ENCODE results near the gene PLEKHO2.

PLEKHO2 gene

DNA sequence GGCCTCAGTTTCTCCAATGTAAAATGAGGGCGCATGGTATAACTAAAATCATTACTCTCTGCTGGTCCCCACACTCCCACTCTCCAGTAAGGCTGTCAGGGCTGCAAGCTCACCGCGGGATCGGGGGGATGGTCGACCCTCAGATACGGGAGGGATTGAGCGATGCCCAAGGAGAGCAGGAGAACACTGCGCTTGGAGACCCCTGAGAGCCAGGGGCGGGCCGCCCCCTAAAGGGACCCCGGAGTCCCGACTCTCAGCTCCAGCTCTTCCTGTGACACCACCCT, 713 bp upstream of the PLEKHO2 start:
- peak overlapping the region; percentile 95 for H2AFZ ChIP-seq (ENCODE audit: low read depth, low read length)
- no peaks in the 10 kb centered on the region for H3K36me3 ChIP-seq (ENCODE audit: insufficient read depth, low read length)
- H3K4me3 ChIP-seq (ENCODE audit: low read length), result peak overlapping the region; percentile 67
- H3K27me3 ChIP-seq (ENCODE audit: insufficient read depth, low read length), result no peaks in the 10 kb centered on the region
- peaks cover 21% of the 10 kb centered on the region for H3K4me1 ChIP-seq (ENCODE audit: insufficient read depth, low read length)
- no peaks in the 10 kb centered on the region for H3K9me3 ChIP-seq (ENCODE audit: low read length)

DNA sequence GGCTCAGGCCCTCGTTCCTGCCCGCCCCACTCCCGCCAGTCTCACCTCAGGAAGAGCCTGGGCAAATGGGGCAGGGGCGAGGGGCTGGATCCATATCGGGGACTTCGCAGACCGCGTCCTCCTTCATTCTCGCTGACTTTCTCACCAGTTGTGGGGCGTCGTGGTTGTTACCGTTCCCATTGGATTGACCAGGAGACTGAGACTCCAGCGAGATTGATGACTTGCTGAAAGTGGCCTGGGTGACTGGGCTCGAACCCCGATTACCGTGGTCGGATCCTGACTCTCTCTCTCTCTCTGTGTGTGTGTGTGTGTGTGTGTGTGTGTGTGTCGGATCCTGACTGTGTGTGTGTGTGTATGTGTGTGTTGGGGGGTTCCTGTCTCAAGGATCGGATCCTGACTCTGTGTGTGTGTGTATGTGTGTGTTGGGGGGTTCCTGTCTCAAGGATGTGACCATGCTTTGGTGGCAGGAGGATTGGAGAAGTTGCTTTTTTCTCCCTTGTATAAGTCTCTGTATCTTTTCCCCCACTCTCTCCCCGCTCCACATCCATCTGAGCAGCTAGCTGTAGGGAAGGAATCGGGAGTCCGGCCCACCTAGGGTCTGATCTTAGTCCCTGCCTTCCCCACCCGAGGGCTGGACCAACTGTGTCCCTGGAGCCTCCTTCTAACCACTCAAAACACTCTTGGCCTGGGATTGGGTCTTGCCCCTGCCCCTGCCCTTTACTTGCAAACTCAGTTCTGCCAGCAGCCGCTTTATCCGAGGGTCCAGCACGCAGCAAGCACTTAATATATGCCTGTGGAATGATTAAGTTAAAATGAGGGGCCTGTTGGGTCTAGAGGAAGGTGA, 603 bp downstream of the PLEKHO2 start:
- Histone ChIP-seq H3K27me3 (ENCODE audit: insufficient read depth, low read length) (no peaks in the 10 kb centered on the region), H2AFZ (ENCODE audit: low read depth, low read length) (peak overlapping the region; percentile 4), H3K36me3 (ENCODE audit: insufficient read depth, low read length) (no peaks in the 10 kb centered on the region), H3K9me3 (ENCODE audit: low read length) (no peaks in the 10 kb centered on the region), H3K4me1 (ENCODE audit: insufficient read depth, low read length) (peaks cover 21% of the 10 kb centered on the region), H3K4me3 (ENCODE audit: low read length) (peak overlapping the region; percentile 74)

DNA sequence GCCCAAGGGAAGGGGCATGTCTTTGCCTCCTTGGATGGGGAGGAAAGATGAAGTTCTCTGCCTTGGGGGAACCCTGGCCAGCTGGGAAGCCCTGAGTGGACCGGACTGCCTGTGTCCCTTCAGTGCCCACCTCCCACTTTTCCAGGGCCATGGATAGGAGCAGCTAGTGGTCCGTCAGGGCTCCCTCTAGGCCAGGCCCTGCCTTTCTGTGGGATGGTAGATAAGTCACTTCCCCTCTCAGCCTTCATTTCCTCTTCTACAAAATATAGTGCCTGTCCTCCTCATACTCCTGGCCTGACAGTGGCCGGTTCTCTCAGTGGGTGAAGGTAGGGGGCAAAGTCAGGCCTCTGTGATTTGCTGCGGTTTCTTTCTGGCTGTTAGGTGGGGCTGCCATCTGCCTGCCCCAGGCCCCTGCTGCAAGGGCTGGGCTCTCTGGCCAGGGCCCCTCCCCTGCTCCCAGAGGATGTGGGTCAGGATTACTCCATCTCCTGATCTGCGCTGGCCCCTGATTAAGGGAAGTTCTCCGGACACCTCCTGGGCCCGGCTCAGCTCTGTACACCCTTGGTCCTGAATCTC, 1.4 kb downstream of the PLEKHO2 start:
- no peak overlapping the region for H2AFZ ChIP-seq (ENCODE audit: low read depth, low read length)
- H3K27me3 ChIP-seq (ENCODE audit: insufficient read depth, low read length), result no peaks in the 10 kb centered on the region
- H3K36me3 ChIP-seq (ENCODE audit: insufficient read depth, low read length), result no peaks in the 10 kb centered on the region
- peaks cover 21% of the 10 kb centered on the region for H3K4me1 ChIP-seq (ENCODE audit: insufficient read depth, low read length)
- no peaks in the 10 kb centered on the region for H3K9me3 ChIP-seq (ENCODE audit: low read length)
- peak overlapping the region; percentile 74 for H3K4me3 ChIP-seq (ENCODE audit: low read length)

DNA sequence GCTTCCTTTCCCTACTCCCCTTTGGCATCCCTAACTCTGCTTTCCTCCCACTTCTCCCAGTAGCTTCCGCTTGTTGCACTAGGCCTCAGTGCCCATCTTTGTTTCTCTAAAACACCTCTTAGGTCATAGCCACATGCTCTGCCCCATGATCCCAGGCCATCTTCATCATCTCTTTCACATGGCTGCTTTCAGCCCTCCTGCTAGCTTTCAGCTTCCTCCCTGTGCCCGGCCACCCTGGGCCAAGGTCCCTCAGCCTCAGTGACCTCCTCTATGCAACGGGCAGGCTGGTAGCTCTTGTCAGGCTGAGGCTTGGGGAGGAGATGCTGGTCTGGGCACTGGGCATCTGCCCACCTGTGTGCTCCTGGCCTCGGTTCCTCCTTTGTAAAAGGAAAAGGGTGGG, 2.3 kb downstream of the PLEKHO2 start:
- Histone ChIP-seq H3K27me3 (ENCODE audit: insufficient read depth, low read length) (no peaks in the 10 kb centered on the region), H3K4me3 (ENCODE audit: low read length) (no peak overlapping the region), H3K4me1 (ENCODE audit: insufficient read depth, low read length) (peaks cover 21% of the 10 kb centered on the region), H3K36me3 (ENCODE audit: insufficient read depth, low read length) (no peaks in the 10 kb centered on the region), H2AFZ (ENCODE audit: low read depth, low read length) (no peak overlapping the region), H3K9me3 (ENCODE audit: low read length) (no peaks in the 10 kb centered on the region)

DNA sequence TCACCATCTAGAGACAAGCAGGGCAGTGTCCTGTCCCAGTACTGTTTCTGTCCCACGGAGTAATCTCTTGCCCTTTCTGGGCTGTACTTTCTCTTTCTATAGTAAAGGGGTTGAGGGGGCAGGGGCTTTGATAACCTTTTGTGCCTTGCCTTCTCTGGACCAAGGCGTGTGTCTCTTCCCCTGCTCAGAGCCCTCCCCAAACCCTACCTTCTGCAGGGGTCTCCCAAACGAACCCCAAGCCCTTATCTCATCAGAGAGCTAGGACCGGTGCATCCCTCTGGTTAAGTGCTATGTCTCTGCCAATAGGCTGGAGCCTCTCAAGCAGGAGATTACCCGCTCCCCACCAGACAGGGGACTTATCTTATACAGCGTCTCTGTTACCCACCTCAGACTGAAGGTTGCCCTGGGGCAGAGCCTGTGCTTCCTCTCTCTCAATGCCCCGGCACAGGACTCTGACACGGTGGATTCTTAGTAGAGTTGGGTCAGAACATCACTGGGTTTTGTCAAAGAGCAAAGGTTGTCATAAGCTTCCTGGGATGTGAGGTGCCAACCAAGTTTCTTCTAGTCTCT, 2.9 kb downstream of the PLEKHO2 start:
- Histone ChIP-seq H3K9me3 (ENCODE audit: low read length) (no peaks in the 10 kb centered on the region), H3K27me3 (ENCODE audit: insufficient read depth, low read length) (no peaks in the 10 kb centered on the region), H3K36me3 (ENCODE audit: insufficient read depth, low read length) (no peaks in the 10 kb centered on the region), H3K4me3 (ENCODE audit: low read length) (no peak overlapping the region), H3K4me1 (ENCODE audit: insufficient read depth, low read length) (peaks cover 21% of the 10 kb centered on the region), H2AFZ (ENCODE audit: low read depth, low read length) (no peak overlapping the region)

DNA sequence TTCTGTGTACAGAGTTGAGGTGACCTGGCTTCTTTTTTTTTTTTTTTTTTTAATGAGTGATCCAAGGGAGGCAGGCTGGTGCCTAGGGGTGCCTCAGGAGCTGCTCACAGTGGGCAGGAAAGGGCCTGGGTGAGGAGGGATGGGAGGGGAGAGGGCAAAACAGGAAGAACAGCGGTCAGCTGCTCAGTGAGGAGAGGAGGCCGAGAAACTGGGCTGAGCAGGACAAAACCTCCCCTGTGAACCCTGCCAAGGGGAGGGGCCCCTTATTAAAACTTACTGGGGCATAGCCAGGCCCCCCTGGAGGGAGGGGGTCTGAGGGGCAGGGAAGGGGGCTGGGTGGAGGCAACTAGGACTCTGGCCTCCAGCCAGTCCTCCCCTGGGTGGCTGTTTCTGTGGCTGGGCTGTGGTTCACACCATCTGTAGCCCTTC, 3.5 kb downstream of the PLEKHO2 start:
- Histone ChIP-seq H3K4me1 (ENCODE audit: insufficient read depth, low read length) (peaks cover 21% of the 10 kb centered on the region), H3K4me3 (ENCODE audit: low read length) (no peak overlapping the region), H2AFZ (ENCODE audit: low read depth, low read length) (no peak overlapping the region), H3K36me3 (ENCODE audit: insufficient read depth, low read length) (no peaks in the 10 kb centered on the region), H3K27me3 (ENCODE audit: insufficient read depth, low read length) (no peaks in the 10 kb centered on the region), H3K9me3 (ENCODE audit: low read length) (no peaks in the 10 kb centered on the region)

DNA sequence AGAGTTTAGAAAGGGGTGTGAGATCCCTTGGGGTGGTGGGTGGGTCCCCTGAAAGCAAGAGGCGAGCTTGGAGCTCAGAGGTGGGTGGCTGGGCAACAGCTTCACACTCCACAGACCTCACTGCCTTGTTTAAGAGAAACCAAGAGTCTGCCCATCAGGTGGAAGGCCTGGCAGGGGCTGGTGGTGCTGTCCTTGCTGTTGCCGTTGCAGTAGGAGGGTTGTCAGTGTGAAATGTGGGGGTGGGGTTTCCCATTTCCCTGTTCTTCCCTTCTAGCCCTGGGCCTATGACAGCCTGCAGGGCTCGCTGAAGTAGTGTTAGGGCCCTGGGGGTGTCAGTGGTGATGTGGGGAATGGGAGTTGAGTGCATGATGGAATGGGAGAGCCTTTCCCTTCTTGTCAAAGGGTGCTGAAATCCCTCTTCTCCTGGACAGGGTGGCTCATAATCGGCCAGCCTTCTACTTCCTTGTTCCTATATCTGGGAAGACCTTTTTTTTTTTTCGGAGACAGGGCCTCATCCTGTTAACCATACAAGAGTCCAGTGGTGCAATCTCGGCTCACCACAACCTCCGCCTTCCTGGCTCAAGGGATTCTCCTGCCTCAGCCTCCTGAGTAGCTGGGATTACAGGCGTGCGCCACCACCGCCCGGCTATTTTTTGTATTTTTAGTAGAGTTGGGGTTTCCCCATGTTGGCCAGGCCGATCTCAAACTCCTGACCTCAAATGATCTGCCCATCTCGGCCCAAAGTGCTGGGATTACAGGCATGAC, 4.3 kb downstream of the PLEKHO2 start:
- Histone ChIP-seq H3K27me3 (ENCODE audit: insufficient read depth, low read length) (no peaks in the 10 kb centered on the region), H3K36me3 (ENCODE audit: insufficient read depth, low read length) (no peaks in the 10 kb centered on the region), H3K4me1 (ENCODE audit: insufficient read depth, low read length) (peaks cover 14% of the 10 kb centered on the region), H3K9me3 (ENCODE audit: low read length) (no peaks in the 10 kb centered on the region), H3K4me3 (ENCODE audit: low read length) (no peak overlapping the region), H2AFZ (ENCODE audit: low read depth, low read length) (no peak overlapping the region)

DNA sequence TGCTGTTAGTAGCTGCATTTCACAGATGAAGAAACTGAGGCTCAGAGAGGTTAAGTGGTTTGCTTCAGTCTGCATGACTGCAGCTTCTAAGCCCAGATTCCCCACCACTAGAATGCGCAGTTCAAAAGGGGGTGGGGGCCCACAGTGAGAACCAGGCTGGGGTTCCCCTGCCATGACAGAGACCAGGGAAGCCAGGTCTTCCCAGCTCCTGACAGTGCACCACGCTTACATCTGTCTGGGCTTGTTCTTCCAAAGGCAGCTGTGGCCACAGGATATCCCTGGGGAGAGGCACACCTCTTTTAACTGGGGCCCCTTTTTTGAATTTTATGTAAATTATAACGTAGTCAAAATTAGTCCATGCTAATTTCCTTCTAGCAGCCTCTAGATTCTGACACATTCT, 5.3 kb downstream of the PLEKHO2 start:
- H3K4me1 ChIP-seq (ENCODE audit: insufficient read depth, low read length), result peaks cover 14% of the 10 kb centered on the region
- H3K9me3 ChIP-seq (ENCODE audit: low read length), result no peaks in the 10 kb centered on the region
- H3K27me3 ChIP-seq (ENCODE audit: insufficient read depth, low read length), result no peaks in the 10 kb centered on the region
- no peak overlapping the region for H3K4me3 ChIP-seq (ENCODE audit: low read length)
- H3K36me3 ChIP-seq (ENCODE audit: insufficient read depth, low read length), result no peaks in the 10 kb centered on the region
- H2AFZ ChIP-seq (ENCODE audit: low read depth, low read length), result no peak overlapping the region

DNA sequence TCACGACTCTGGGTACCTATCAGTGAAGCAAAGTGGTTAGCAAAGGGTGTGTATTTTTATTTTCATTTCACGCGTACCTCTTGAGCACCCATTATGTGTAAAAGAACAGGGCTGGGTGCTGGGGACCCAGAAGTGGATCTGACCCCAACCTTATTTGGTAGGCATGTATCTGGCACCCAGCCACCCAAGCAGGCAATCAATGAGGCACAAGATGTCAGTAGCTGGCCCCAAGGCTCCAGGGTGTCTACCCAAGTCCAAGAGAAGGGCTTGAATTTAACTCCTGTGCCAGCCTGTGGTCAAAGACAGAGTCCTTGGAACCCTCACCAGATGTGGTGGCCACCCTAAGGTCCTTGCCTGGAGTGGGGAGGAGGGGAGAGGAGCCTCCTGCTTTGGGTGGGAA, 5.7 kb downstream of the PLEKHO2 start:
- Histone ChIP-seq H3K9me3 (ENCODE audit: low read length) (no peaks in the 10 kb centered on the region), H3K4me1 (ENCODE audit: insufficient read depth, low read length) (peaks cover 12% of the 10 kb centered on the region), H3K4me3 (ENCODE audit: low read length) (no peak overlapping the region), H2AFZ (ENCODE audit: low read depth, low read length) (no peak overlapping the region), H3K36me3 (ENCODE audit: insufficient read depth, low read length) (no peaks in the 10 kb centered on the region), H3K27me3 (ENCODE audit: insufficient read depth, low read length) (no peaks in the 10 kb centered on the region)

DNA sequence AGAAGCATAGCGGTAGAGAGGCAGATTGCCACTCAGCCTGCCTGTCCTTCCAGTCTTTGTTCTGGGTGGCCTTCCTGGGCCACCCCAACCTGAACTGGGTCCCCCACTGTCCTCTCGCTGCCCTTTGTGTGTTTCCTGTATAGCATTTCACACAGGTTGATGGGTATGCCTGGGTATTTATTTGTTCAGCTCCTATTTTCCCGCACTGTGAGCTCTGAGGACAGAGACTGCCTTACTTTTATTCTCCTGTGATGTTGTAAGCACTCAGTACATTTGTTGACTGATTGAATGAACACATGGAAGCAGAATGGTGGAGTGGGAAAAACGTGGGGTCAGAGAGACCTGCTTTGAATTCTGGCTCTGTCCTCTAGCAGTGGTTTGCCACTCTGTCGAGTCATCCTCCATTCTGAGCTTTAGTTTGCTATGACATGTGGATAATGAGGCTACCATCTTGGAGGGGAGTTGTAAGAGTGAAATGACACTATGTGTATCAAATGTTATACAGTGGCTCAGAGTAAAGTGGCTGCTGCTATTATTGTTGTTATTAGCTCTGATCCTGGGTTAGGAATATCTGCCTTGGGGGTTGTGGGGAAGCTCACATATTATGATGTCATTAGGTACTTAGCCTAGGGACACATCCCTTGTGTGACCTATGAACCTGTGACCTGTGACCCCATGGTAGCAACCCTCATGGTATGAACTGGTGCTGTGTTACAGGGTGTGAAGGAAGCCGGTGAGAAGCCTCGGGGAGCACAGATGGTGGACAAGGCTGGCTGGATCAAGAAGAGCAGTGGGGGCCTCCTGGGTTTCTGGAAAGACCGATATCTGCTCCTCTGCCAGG, 6.4 kb downstream of the PLEKHO2 start:
- no peaks in the 10 kb centered on the region for H3K27me3 ChIP-seq (ENCODE audit: insufficient read depth, low read length)
- no peaks in the 10 kb centered on the region for H3K36me3 ChIP-seq (ENCODE audit: insufficient read depth, low read length)
- H2AFZ ChIP-seq (ENCODE audit: low read depth, low read length), result no peak overlapping the region
- H3K4me1 ChIP-seq (ENCODE audit: insufficient read depth, low read length), result peaks cover 6% of the 10 kb centered on the region
- H3K4me3 ChIP-seq (ENCODE audit: low read length), result no peak overlapping the region
- no peaks in the 10 kb centered on the region for H3K9me3 ChIP-seq (ENCODE audit: low read length)

DNA sequence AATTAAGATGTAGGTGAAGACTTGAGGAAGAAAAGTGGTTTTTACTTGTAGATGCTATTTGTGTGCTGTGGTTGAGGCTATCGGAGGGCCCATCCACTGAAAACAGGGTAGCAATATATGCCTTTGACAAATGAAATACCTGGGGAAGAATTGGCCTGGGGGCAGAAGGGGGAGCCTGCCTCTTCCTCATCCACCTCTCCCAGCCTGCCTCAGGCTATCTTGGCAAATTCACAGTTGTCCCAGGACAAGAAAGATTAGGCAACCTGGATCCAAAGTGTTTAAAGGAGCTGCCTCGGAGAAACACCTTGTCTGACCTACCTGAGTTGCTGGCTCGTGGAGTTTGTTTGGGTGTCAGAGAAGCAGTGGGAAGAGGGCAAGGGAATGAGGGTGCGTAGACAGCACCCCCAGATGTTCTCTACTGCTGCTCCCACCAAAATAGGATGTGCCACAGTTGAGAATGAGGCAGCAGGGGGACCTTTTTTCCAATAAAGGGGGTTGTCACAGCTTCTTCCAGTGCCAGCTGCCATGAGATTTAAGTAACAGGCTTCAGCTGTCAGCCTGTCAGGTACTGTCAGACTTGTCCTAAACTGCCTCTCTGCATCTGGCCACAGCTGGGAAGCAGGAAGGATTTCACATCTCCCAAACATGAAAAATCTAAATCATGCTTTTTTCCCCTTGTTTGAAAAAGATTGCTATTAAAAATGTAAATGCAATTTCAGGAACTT, 9.2 kb downstream of the PLEKHO2 start:
- H2AFZ ChIP-seq (ENCODE audit: low read depth, low read length), result no peak overlapping the region
- H3K4me1 ChIP-seq (ENCODE audit: insufficient read depth, low read length), result no peaks in the 10 kb centered on the region
- H3K36me3 ChIP-seq (ENCODE audit: insufficient read depth, low read length), result peaks cover 8% of the 10 kb centered on the region
- no peaks in the 10 kb centered on the region for H3K27me3 ChIP-seq (ENCODE audit: insufficient read depth, low read length)
- H3K9me3 ChIP-seq (ENCODE audit: low read length), result no peaks in the 10 kb centered on the region
- H3K4me3 ChIP-seq (ENCODE audit: low read length), result no peak overlapping the region

DNA sequence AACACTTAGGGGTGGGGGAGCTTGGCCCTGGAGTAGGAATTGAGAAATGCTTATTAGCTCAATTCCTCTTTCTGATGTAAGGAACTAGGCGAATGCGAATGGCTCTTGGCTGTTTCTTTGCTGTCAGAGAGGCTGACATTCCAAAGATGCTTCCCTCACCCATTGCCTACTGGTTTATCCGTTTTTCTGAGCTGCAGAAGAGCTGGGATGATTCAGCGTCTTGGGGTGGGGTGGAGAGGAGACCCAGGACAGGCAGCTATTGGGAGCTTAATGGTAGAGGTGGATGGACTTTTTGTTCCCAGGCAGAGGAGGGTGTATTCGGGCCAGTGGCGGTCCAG, 9.8 kb downstream of the PLEKHO2 start:
- Histone ChIP-seq H3K4me3 (ENCODE audit: low read length) (no peak overlapping the region), H3K9me3 (ENCODE audit: low read length) (no peaks in the 10 kb centered on the region), H3K4me1 (ENCODE audit: insufficient read depth, low read length) (peaks cover 4% of the 10 kb centered on the region), H2AFZ (ENCODE audit: low read depth, low read length) (no peak overlapping the region), H3K27me3 (ENCODE audit: insufficient read depth, low read length) (no peaks in the 10 kb centered on the region), H3K36me3 (ENCODE audit: insufficient read depth, low read length) (peaks cover 8% of the 10 kb centered on the region)

Measured in neuron (in vitro differentiated cells).